Cardiac fibroblast (primary cell): Measurements from ENCODE around the gene WDR13.
A peak's percentile ranks its signal among the peaks of the same experiment; 100 is the strongest.

Experiments used
- DNase-seq, 2 donors: peaks; one replicate each; pipeline versions ENCODE4 v3.0.0 to v3.0.0-alpha.2; 2010; ENCODE audit warnings: low read depth in 2 of 2
- H3K4me3 ChIP-seq, 2 donors: replicated peaks in 1 of 2; 1 replicate in 1 of 2; 2 replicates in 1 of 2; pipeline ENCODE4 v1.5.1; 2011; ENCODE audit warnings: low read depth in 2 of 2, low read length in 2 of 2, mild to moderate bottlenecking in 2 of 2, moderate library complexity in 1 of 2
- TF ChIP-seq, protein P1 (sequence below): IDR thresholded peaks from one replicate; pipeline ENCODE4 v1.5.1; 2011; ENCODE audit warnings: low read depth, mild to moderate bottlenecking, low read length, inconsistent platforms

The WDR13 gene

DNA sequence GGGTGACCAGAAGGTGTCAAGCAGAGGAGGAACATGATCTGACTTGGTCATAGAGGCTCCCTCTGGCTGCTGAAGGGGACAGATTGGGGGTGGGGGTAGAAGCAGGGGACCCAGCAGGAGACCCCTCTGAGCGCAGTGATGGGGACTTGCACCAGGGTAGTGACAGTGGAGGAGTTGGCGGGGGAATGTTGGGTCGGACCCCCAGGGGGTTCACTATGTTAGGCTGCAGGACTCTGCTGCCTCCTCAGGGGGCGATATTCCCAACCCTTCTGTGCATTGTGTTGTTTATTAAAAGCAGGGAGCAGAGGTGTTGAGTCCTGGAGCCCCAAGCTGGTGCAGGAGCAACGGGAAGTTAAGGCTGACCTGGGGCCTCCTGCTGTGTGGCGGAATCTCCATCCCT, 8.8 kb downstream of the WDR13 start:
- TF ChIP-seq, protein P1, sequence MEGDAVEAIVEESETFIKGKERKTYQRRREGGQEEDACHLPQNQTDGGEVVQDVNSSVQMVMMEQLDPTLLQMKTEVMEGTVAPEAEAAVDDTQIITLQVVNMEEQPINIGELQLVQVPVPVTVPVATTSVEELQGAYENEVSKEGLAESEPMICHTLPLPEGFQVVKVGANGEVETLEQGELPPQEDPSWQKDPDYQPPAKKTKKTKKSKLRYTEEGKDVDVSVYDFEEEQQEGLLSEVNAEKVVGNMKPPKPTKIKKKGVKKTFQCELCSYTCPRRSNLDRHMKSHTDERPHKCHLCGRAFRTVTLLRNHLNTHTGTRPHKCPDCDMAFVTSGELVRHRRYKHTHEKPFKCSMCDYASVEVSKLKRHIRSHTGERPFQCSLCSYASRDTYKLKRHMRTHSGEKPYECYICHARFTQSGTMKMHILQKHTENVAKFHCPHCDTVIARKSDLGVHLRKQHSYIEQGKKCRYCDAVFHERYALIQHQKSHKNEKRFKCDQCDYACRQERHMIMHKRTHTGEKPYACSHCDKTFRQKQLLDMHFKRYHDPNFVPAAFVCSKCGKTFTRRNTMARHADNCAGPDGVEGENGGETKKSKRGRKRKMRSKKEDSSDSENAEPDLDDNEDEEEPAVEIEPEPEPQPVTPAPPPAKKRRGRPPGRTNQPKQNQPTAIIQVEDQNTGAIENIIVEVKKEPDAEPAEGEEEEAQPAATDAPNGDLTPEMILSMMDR: peak; percentile 32
- DNase-seq: no peak
- no peak overlapping the region for H3K4me3 ChIP-seq

DNA sequence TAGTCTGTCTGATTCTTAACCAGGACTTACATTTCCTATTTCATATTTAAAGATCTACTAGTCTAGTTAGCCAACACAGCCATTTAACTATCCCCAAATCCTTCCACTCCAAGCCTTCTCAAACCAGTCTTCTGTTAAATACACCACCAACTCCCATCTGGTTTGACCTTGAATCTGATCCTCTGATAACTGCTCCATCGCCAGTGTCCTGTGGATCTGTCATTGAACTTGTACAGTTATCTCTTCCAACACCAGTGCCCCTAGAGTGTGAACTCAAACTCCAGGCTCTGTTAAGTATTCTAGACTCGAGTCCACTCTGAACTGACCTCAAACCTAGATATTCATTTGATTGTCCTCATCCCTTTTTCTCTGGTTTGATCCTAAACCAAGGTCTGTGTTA, 14.4 kb downstream of the WDR13 start:
- TF ChIP-seq, protein P1: no peak
- no peak overlapping the region for H3K4me3 ChIP-seq
- DNase-seq: no peak

DNA sequence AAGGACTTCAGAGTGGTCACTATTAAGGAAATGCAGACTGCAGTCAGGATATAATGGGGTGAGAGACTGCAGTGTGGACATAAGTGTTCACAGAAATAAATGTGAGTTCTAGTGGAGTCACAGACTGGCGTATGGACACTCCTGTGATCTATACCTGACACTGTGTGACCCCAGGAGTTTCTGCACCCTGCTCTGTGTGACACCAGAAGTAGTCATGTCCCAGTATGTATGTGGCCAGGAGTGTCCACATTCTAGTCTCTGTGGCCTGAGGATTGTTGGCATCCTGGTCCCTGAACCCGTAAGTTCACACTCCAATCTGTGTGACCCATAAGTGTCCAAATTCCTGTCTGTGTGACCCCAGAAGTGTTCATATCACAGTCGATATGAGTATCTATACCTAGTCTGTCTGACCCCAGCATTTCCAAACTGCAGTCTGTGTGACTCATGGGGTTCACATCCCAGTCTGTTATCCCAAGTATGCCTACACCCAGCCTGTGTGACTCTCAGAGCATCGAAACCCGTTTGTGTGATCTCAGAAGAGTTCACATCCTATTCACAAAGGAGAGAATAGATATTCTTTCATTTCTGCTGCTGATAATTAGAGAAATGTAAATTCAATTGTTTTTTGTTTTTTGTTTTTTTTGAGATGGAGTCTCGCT, 16.3 kb downstream of the WDR13 start:
- TF ChIP-seq, protein P1: no peak
- peak in 1 of 2 donors; percentile 31 for DNase-seq
- H3K4me3 ChIP-seq: no peak overlapping the region

DNA sequence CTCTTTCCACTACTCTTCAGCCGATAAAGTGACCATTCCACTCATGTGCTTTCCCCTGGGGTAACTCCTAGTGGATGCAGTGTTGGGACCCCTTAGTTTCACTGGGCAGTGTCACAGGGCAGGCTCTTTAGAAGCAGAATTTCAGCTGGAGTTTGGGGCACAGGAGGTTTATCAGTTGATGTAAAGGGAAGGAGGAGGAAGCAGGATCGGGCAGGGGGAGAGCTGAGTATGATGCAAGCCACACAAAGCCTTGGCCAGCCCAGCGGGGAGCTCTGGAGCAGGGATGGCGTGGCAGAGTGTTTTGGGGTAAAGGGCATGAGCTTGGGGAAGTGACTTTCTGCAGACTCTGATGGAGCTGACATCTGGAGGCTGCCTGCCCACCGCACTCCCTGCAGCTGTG, 19.3 kb downstream of the WDR13 start:
- peak in 1 of 2 donors; percentile 32 for DNase-seq
- H3K4me3 ChIP-seq: no peak overlapping the region
- TF ChIP-seq, protein P1: no peak

DNA sequence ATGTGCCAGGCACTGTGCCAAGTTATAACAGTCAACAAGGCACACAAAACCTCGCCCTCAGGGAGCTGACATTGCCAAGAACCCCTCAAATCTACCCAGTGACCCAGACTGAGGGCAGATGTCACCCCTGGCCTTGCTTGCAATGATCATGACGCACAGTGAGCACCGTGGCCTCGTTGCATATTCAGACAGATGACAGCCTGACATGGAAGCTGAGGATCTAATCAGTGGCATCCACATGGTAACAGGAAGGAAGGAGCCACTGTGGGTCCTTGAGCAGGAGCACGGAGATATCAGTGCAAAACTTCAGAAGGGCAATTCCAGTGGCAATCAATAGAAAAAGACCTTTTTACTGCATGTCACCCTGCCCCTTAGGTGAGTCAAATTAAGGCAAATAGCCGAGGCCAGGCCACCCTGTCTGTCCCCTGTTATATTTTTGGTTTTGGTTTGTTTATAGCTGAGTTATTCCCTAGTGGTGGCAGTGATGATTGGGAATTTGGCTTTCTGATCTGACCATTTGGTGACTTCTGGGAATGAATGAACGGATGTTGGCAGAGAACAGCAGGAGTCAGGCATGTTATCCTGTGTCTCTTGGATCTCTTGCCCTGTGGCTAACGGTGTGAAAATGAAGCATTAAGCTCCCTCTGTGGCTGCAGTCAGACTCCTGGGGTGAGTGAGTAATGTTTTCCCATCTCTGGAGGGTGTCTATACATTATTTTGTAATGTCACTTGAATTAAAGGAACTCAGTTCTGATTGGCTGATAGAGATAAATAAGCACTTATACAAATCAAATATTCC, 20.4 kb downstream of the WDR13 start:
- peak; percentile 41 to 56 for DNase-seq
- TF ChIP-seq, protein P1: no peak
- no peak overlapping the region for H3K4me3 ChIP-seq

DNA sequence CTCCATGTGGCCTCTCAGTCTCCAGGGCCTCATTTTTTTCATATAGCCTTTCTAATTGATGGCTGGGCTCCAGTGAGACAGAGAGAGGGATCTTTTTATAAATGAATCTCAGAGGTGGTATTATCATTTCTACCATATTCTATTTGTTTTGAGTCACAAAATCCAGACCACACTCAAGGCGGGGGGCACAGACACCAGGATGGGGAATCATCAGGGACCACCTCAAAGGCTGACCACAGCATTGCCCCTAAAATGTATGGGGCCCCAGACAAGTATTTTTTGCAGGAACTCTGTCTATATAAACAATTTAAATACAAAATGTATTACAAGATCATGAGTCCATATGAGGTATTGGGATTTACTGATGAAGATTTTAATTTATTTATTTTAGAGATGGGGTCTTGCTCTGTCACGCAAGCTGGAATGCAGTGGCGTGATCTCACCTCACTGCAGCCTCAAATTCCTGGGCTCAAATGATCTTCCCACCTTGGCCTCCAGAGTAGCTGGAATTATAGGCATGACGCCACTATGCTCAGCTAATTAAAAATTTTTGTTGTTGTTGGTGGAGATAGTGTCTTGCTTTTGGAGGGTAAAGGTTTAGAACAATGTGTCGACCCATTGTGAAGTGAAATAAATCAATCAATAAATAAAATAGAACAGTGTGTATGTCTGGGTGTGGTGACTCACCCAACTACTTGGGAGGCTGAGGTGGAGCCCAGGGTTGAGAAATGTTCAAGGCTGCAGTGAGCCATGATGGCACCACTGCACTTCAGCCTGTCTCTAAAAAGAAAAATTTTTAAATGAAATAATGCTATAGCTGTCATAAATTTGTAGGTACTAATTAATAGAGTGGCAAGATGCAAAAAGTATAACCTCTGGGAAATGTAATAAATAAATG, 29.4 kb downstream of the WDR13 start:
- TF ChIP-seq, protein P1: no peak
- no peak overlapping the region for H3K4me3 ChIP-seq
- DNase-seq: peak in 1 of 2 donors; percentile 46
